Left hindlimb (tissue), 1 donor: ENCODE measurements around the gene CTR9.
A peak's percentile ranks its signal among the peaks of the same experiment; 100 is the strongest.

ENCODE experiments used
- DNase-seq: peaks from one replicate; pipeline ENCODE4 v3.0.0-alpha.2; 2018

CTR9 gene

DNA sequence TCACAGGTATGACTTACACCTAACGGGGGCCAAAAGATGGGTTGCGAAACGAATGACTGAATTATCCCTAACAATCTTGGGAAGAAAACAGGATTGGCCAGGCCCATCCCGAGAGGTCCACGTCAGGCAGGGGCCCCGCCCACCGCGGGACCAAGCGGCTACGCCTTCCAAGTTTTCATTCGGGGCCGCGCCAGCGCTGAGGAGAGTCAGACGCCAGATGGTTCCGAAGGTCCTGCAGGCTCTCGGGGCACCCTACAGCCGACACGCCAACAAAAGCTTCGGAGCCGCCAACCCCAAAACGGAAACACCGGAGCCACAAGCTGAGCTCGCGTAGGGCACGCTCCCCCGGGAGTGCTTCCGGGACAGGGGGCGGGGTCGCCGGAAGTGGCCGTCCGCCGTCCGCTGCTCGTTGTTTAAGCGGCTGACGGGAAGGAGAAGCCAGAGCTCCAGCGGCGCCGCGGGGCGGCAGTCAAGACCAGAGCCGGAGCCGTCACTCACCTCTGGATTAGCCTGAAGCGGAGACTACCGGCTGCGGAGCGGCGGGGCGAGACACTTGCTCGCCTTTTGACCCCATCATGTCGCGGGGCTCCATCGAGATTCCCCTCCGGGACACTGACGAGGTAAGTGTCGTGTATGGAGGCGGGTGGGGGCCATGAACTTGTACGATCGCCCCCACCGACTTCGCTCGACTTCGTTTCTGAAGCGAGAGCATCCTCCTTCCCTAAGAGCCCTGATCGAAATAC is at the start of gene CTR9:
Gene CTR9, plus strand, starts transcription at position 409 of the 743 bp plus-strand sequence. Its CDS starts 167 bp downstream, at position 576.
- peak; percentile 97 for DNase-seq

DNA sequence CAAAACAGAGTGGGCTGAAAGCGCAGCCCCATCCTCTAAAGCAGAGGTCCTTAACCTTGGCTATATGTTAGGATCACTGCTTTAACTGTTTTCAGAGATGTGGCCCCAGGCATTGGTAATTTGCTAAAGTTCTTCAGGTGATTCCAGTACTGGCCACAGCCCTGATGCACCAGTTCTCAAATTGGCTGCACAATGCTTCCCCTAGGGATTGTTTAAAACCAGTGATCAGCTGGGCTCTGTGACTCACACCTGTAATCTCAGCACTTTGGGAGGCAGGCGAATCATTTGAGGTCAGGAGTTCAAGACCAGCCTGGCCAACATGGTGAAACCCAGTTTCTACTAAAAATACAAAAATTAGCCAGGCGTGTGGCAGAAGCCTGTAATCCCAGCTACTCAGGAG is 49.1 kb upstream of the CTR9 start:
- DNase-seq, result no peak

DNA sequence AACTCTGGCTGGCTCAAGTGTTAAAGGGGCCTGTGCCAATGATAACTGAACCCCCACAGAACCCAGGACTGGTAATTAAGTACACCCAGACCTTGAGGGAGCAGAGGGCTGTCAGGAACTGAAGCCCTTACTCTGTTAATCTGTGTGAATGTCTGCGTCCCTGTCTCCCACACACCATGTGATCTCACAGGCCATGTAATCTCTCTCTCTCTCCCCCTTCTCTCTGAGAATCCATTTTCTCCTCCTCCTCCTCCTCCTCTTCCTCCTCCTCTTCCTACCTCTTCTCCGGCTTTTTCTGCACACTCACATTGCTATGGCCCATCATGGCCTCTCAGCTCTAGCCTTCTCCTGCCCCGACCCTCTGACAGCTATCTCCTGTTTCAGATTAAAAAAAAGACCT is 42.9 kb upstream of the CTR9 start:
- DNase-seq, result no peak

DNA sequence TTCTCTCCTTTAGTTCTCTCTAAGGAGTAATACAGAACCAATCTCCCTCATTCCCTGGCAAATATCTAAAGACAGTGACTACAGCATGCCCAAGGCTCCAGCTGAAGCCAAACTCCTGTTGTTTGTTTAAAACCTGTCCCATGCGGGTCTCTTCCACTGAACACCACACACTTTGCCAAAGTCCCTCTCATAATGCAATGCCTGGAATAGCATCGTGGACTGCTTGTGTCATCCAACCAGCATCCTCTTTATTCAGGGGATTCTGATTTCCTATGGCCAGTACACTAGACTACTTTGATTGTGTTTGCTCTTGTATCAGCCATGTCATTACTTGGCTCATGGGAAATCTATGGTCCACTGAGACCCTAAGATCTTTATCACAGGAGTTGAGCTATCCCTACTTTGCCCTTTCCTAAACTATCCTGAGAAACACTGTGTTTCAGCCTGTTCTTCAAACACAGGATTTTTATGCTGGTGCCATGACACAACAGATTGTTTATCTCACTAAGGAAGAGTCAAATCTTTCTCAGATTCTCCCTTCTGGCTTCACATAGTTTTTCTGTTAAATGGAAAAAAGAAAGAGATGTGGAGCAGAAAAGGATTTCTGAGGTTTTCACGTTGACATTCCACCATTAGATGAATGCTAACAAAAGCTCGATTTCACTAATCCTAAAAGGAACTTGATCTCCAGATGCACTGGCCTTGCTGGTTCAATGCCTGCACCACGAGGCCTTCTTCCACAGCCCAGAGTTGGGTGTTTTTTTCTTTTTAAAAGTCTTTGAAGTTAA is 41.6 kb upstream of the CTR9 start:
- DNase-seq, result no peak

DNA sequence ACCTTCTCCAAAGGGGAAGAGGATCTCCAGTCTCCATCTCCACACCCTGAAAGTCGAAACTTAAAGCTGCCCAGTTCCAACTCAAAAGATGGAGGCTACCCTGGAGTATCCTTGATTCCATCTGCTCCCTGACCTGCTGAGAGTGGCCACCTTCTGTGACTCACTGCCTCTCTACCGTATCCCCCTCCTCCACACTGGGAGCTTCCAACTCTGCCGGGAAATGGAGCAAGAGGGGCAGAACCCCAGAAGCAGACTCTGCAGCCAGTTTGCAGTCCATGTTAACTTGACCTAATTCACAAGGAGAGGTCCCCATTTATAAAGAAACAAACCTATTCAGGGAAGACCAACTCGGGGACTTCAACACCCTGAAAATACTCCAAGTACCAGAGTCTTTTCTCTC is 35.5 kb upstream of the CTR9 start:
- DNase-seq, result no peak

DNA sequence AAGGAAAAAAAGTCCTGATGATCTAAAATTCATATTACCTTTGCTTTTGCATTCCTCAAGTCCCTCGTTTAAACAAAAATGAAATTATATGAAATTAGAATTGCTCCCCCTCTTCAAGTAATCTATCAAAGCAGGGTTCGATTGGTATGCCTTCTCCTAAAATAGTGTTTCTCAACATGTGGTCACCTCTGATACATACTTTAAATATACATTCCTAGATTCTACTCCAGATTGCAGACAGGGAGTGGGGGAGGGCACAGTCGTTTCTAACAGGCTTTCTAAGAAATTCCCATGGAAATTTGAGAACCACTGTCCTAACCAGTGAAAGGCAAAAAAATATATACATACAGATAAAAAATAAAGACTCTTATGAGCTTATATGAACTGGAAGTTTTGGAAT is 34.9 kb upstream of the CTR9 start:
- DNase-seq, result no peak

DNA sequence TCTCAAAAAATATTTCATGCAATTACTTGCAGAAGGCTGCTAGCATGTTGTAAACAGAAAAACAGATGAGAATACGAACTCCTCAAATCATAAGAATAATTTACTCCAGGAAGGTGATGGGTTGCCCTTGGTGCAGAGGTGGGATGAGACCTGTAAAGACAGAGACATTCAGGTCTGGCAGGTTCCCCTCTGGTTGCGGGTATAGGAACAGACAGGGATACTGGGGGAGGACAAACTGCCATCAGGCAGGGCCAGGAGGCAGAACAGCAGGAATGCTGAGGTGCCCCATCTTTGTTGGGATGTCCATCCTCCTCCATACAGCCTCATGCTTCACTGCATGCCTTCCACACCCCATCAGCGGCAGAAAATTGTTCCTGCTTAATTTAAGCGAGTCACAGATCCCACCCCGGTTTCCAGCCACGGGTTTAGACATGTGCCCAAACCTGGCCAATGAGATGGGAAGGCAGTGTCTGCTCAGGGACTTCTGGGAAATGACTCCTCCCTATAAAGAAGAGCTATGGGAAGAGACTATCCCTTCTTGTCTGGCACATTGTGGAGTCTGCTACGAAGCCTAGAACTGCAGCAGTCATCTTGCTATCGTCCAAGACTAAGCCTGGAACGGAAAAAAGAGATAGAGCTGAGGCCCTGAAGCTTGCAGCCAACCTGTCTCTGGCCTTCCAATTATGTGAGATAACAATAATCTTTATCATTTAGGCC is 34.3 kb upstream of the CTR9 start:
- DNase-seq, result no peak

DNA sequence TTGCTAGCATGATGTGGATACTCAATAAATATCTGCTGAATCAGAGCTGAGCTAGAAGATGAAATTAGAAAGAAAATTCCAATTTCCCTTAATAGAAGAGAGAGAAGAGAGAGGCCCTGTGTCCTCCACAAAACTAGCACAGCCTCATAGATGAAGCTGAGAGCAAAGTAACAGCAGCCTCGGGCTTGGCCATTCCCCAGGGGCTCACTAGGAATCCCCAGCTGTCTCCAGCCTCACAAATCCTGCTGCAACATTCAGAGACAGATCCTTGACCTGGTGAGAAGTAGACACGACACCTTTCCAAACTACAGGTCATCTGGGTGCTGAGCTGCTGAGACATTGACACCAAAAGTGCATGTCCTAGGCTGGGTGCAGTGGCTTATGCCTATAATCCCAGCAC is 31.4 kb upstream of the CTR9 start:
- no peak for DNase-seq

DNA sequence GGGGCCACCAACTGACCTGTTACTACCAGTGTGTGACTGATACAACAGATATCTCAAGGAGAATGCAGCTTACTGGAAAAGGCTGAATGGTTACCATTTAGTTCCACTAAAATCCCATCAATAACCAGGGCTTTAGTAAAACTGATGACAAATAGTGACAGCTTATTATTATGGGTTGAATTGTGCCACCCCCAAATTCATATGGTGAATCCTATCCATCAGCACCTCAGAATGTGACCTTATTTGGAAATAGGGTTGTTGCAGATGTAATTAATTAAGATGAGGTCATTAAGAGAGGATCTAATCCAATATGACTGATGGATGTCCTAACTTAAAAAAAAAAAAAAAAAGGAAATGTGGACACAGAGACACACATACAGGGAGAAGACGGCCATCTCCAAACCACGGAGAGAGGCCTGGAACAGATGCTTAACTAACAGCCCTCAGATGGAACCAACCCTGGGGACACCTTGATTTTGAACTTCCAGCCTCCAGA is 30.1 kb upstream of the CTR9 start:
- DNase-seq, result no peak

DNA sequence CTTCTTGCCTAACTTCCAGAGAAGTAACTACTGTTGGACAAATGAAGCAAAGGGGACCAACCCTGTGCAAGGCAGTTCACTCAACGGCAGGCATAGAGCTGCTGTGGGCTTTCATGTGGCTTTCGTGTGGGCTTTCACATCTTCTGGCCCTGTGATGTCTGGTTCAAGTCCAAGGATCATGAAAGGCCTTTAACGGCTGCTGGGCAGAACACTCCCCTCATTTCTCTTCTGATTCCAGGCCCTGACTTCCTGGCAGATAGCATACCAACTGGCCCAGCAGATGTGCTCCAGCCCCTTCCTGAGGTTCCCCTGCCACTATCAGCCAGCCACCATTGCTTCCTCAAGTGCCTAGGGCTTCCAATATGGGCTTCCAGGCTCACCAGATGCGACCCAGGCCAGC is 28.7 kb upstream of the CTR9 start:
- DNase-seq, result no peak

DNA sequence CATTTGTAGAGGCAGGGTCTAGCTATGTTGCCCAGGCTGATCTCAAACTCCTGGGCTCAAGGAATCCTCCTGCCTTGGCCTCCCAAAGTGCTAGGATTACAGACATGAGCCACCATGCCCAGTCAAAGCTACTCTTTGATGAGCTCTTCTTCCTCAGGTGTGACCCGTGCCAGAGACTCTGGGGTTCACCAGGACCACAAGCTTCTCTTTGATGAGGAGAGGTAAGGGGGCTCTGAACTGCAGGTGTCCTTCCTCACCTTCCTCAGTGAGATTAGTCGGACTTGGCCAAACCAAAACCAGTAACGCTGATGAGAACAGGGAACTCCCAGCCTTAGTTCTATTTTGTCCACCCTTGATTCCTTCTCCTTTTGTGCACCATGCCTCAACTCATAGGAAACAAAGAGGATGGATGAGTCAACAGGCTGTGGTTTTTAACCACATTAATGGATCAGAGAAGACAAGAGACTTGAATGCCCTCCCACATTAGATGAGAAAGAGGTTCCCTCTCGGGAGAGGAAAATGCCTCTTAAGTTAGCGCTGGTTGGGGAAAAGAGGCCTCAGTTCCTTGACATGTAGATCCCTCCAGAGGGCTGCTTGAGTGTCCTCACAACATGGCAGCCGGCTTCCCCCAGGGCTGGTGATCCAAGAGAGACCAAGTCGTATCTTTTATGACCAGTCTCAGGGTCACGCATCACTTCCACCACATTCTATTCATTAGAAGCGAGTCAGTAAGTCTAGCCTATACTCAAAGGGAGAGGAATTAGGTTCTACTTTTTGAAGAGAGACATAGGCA is 25.7 kb upstream of the CTR9 start:
- DNase-seq, result no peak

DNA sequence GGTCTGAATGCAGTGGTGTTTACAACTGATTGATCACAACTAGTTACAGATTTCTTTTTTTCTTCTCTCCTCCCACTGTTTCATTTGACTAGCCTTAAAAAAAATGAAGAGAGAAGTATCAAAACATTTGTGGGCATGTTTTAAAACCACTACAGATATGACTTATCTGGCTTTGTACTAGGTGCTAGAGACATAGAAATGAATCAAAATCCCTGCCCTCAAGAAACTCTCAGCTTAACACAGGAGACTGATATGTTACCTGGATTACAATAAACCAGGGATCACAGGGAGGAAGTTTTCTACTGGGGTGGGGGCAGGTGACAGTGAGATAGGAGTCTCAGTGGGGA is 25.2 kb upstream of the CTR9 start:
- DNase-seq, result no peak

DNA sequence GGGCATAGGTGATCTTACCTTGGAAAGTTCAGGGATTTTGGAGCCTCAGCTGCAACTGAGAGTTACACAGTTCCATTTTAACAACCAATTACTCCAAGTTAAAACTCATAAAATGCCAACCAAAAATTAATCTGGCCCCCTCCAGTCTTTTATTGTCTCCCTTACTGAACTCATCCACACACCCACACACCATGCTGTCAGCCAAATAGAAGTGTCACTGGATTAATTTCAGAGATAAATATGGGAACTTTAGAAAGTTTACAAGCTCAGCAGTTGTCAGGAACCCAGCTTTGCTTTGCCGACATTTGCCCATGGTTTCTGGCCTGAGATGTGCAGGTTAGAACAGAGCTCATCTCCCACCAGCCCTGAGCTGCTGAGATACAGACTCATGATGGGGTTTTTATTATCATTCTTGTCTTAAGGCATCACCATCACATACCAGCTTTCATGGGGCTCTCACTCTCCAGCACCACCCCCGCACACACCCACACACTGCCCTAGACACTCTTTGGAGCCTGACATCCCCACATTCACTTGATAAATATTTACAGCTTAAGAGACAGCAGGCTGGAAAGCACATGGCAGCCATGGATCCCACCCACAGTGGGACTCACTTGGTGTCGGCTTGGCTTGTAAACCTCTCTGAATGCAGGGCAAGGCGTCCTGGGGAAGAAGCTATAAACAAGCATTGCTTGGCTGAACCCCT is 23.7 kb upstream of the CTR9 start:
- DNase-seq, result no peak

DNA sequence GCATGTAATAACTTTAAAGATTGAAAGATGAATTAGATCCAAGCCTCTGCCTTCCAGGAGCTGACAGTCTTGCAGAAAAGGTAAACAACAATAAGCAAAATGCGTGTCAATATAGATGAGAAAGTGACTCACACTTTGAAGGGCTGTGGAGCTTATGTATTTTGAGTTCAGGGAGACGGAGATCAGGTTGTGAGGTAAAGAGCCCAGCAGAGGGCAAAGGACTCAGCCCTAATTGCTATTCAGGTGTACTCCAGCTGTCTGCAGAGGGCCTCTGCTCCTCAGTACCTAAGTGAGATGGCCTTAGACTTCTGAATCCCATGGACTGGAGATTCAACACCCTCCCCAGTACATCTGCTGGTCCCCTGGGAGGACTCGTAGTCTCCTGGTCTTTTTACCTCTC is 22.9 kb upstream of the CTR9 start:
- DNase-seq, result no peak

DNA sequence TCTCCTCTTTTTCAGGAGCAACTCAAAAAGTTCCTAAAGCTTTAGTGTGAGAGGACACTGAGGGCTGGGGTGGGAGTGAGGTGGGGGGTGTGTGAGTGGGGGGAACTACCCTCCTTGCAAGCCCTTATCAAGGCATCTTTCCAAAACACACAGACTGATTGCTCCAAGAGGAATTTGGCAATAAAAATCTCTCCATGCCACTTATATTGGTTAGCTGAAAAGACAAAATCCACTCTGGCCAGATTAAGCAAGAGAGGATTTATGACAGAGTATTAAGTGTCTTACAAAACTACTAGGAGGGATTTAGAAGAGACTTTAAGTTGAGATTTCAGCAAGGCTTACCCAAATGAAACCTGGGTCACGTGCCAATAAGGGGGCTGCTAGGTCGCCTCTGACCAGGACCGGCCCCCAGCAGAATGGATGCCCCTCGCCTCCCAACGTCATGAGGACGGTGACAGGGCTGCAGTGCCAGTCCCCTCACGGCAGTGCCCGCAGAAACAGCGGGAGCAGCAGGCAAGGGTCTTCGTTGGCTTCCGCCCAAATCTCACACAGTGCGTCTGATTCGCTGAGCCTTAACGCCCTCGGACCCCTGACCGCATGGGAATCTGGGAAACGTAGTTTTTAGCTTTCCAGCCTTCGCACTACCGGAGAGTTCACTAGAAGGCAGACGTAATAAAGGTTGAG is 22.1 kb upstream of the CTR9 start:
- DNase-seq, result peak; percentile 55

DNA sequence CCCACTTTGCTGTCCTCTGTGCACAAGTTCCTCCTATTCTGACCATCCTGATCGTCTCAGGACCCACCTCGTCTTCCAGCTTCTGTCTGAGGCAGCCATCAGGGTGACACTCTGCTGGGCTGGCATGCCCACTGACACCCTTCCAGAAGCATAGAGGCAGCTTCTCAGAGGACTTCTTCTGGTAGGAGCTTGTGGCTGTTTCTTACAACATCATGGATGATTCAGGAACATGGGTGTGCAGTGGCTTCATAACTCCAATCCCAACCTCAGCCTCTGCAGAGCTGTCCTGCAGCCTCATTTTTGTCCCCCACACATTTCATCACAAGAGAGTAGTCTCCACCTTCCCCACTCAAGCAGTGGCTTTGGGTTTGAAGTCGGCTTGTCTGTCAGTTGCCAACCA is 20.9 kb upstream of the CTR9 start:
- DNase-seq, result no peak

DNA sequence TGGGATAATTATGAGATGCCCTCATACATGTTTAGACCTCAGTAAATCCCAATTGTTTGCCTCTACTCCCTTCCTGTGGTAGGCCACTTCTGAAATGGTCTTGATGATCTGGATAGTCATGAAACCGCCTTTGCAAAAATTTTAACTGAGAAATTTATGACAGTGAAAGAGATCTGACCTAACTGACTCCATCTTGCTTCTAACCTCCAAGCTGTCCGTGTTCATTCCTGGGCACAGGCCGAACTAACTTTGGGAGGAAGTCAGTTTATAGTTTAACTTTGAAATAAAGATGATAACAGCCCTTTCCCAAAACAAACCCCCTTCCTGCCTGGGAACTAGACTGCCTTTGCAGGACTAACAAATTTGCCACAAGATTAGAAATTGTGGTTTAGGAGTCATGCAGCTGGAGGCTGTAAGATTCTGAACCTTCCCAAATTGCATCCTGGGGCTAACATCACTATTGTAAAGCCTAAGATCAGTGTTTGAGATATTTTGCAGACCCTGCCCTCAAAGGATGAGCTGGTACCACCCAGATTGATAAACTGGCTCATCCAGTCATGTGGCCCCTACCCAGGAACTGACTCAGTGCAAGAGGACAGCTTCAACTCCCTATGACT is 19.9 kb upstream of the CTR9 start:
- DNase-seq, result no peak

DNA sequence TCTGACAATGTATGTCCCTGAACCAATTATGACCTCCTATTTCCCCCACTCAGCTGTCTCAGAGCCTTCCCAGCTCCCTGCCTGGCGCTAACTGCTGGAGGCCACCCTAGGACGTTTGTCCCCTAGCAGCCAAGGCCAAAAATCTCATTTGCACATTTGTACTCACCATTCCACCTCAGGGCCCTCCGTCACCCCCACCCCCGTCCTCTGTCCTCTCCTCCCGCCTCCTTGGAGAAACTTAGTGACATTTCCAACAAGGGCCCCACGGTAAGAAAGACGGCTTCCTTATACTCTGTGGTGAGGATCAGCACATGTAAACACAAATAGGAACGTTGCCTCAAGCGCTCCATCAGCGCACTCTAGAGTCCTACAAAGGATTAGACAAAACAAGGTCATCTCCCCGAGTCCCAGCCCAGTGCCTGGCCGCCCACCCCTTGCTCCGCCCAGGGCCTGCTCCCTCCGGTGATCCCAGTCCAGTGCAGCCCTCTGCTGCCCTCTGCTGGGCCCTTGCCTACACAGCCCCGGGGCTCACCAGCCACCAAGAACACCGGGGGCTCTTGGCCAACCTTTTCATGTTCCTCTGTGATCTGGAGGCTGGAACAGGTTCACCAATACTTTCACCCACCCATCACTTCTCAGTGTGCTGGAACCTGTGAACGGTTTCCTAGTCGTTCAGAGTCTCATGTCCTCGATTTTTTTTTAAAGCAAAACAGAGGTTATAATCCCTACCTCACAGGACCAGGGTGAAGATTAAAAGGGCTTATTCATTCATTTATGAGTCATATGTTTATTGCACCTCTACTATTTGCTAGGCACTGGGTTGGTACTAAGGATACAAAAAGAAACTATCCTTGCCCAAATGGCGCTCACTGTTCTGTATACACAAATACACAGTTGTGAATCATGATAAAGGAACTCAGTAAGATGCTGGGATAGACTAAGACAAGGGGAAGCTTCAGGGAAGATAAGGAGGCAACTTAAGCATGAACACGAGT is 15.3 kb upstream of the CTR9 start:
- peak; percentile 94 for DNase-seq

DNA sequence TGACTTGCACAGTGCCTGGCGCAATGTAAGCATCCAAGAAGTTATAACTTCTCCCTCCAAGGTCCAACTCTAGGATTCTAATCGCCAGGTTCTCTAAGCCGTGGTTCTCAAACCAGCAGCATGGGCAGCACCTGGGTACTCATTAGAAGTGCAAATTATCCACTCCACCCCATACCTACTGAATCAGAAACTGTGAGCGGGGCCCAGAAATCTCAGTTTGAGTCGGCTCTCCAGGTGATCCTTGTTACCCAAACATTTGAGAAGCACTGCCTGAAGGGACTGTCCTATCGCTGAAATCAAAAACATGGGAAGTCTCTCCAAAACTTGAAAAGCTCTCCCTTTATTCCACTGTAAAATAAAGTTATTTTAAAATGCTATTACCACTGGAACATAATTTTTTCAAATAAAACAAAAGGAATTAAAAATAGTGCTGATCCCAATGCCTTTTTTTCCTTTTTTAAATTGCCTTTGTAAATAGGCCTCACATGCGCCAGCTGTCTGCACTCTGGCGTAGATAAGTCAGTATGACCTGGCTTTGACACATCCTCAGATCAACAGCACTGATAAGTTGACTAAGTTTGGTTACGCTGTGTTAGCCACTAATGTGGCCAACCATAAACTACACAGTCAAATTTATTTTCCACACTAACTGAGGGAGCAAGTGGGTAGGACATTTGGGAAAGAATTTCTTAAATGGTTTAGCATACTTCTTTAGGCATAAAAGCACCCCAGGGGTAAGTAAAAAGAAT is 8.4 kb upstream of the CTR9 start:
- DNase-seq, result no peak
